HEK293 (cell line): ENCODE results near the gene RAB6A.

Experiments
- CTCF ChIA-PET: fragments of 350-600 bp; formaldehyde crosslinking; extraction: SDS; loops from one replicate; lab custom pipeline; 2021; ENCODE audit warnings: antibody characterized with exemption; lab: Yijun Ruan, JAX
- POLR2A ChIA-PET: fragments of 300-600 bp; formaldehyde crosslinking; extraction: SDS; loops from one replicate; lab custom pipeline; 2020; ENCODE audit warnings: antibody characterized with exemption, inconsistent platforms; lab: Yijun Ruan, JAX
- H3K27ac ChIP-seq: fragments of 200-500 bp; sonication (Bioruptor generic); 2 replicates; pipeline ENCODE4 v1.5.1; 2014; ENCODE audit warnings: low read depth, low read length, control low read depth, inconsistent platforms; ENCODE audit errors: extremely low read depth
- H3K36me3 ChIP-seq, 2 experiments: fragments of 200-500 bp in 1 of 2; sonication (Bioruptor generic) in 1 of 2; 1 replicate in 1 of 2; 2 replicates in 1 of 2; pipeline ENCODE4 v1.5.1; 2014 to 2017; ENCODE audit warnings: inconsistent platforms in 2 of 2, low read length in 2 of 2; ENCODE audit not compliant: control insufficient read depth in 2 of 2, insufficient read depth in 1 of 2
- H3K4me1 ChIP-seq: fragments of 200-500 bp; sonication (Bioruptor generic); 2 replicates; pipeline ENCODE4 v1.5.1; 2014; ENCODE audit warnings: mild to moderate bottlenecking, low read length, inconsistent platforms; ENCODE audit not compliant: control insufficient read depth, insufficient read depth
- H3K4me3 ChIP-seq: 2 replicates; pipeline ENCODE4 v1.5.1; 2011; ENCODE audit warnings: low read depth, mild to moderate bottlenecking, control low read depth, low read length, moderate library complexity
- H3K9me3 ChIP-seq: fragments of 200-500 bp; sonication (Bioruptor generic); 2 replicates; pipeline ENCODE4 v1.5.1; 2014; ENCODE audit warnings: low read depth, low read length, inconsistent platforms; ENCODE audit not compliant: control insufficient read depth, insufficient read depth
- IKZF3 ChIP-seq: fragments of 450-650 bp; IDR thresholded peaks from 2 replicates; pipeline ENCODE4 v1.5.0; 2018; ENCODE audit warnings: missing biosample characterization, mild to moderate bottlenecking, missing genetic modification characterization, moderate library complexity
- MEIS1 ChIP-seq: sonication (generic); formaldehyde crosslinking; IDR thresholded peaks from 2 replicates; pipeline ENCODE4 v1.8.1; 2022; ENCODE audit warnings: missing genetic modification reagents, mild to moderate bottlenecking, borderline replicate concordance
- MYNN ChIP-seq: fragments of 450-650 bp; formaldehyde crosslinking; IDR thresholded peaks from 2 replicates; pipeline ENCODE4 v1.5.1; 2016; ENCODE audit warnings: missing biosample characterization, missing genetic modification characterization, borderline replicate concordance
- WT1 ChIP-seq: fragments of 450-650 bp; formaldehyde crosslinking; IDR thresholded peaks from 2 replicates; pipeline ENCODE4 v1.5.1; 2016; ENCODE audit warnings: missing biosample characterization, missing genetic modification characterization
- ZBTB17 ChIP-seq: fragments of 450-650 bp; formaldehyde crosslinking; IDR thresholded peaks from 2 replicates; pipeline ENCODE4 v1.5.1; 2016; ENCODE audit warnings: missing biosample characterization, missing genetic modification characterization
- ZEB2 ChIP-seq: fragments of 450-650 bp; formaldehyde crosslinking; IDR thresholded peaks from 2 replicates; pipeline ENCODE4 v1.5.1; 2016; ENCODE audit warnings: missing biosample characterization, missing genetic modification characterization
- ZNF214 ChIP-seq: fragments of 450-650 bp; formaldehyde crosslinking; IDR thresholded peaks from 2 replicates; pipeline ENCODE4 v1.5.1; 2017; ENCODE audit warnings: missing biosample characterization, mild to moderate bottlenecking, missing genetic modification characterization, borderline replicate concordance
- ZNF248 ChIP-seq: fragments of 450-650 bp; formaldehyde crosslinking; IDR thresholded peaks from 2 replicates; pipeline ENCODE4 v1.5.1; 2017; ENCODE audit warnings: missing biosample characterization, missing genetic modification characterization
- ZNF335 ChIP-seq: fragments of 450-650 bp; formaldehyde crosslinking; conservative IDR thresholded peaks from 2 replicates; pipeline ENCODE4 v1.5.1; 2016; ENCODE audit warnings: missing biosample characterization, missing genetic modification characterization
- ZNF341 ChIP-seq: fragments of 450-650 bp; formaldehyde crosslinking; IDR thresholded peaks from 2 replicates; pipeline ENCODE4; 2016; ENCODE audit warnings: low read depth, missing biosample characterization, missing genetic modification characterization
- ZNF514 ChIP-seq: fragments of 450-650 bp; formaldehyde crosslinking; IDR thresholded peaks from 2 replicates; pipeline ENCODE4 v1.5.1; 2016; ENCODE audit warnings: missing biosample characterization, missing genetic modification characterization
- ZNF561 ChIP-seq: fragments of 450-650 bp; IDR thresholded peaks from 2 replicates; pipeline ENCODE4 v1.5.1; 2018; ENCODE audit warnings: missing biosample characterization, missing genetic modification characterization, borderline replicate concordance
- ZNF600 ChIP-seq: fragments of 450-650 bp; formaldehyde crosslinking; IDR thresholded peaks from 2 replicates; pipeline ENCODE4 v1.5.1; 2016; ENCODE audit warnings: missing biosample characterization, missing genetic modification characterization
- ZNF610 ChIP-seq: fragments of 450-650 bp; formaldehyde crosslinking; IDR thresholded peaks from 2 replicates; pipeline ENCODE4 v1.5.1; 2016; ENCODE audit warnings: missing biosample characterization, missing genetic modification characterization, borderline replicate concordance
- ZNF623 ChIP-seq: fragments of 450-650 bp; formaldehyde crosslinking; IDR thresholded peaks from 2 replicates; pipeline ENCODE4 v1.5.1; 2016; ENCODE audit warnings: missing biosample characterization, missing genetic modification characterization
- ZNF660 ChIP-seq: fragments of 450-650 bp; IDR thresholded peaks from 2 replicates; pipeline ENCODE4 v1.5.1; 2018; ENCODE audit warnings: missing biosample characterization, mild to moderate bottlenecking, missing genetic modification characterization
- ZNF677 ChIP-seq: fragments of 450-650 bp; IDR thresholded peaks from 2 replicates; pipeline ENCODE4 v1.5.0; 2018; ENCODE audit warnings: missing biosample characterization, mild to moderate bottlenecking, missing genetic modification characterization, moderate library complexity
- ZNF707 ChIP-seq: fragments of 450-650 bp; formaldehyde crosslinking; IDR thresholded peaks from 2 replicates; pipeline ENCODE4 v1.5.1; 2016; ENCODE audit warnings: missing biosample characterization, missing genetic modification characterization
- ZNF747 ChIP-seq: fragments of 450-650 bp; formaldehyde crosslinking; IDR thresholded peaks from 2 replicates; pipeline ENCODE4 v1.5.1; 2016; ENCODE audit warnings: missing biosample characterization, missing genetic modification characterization
- ZNF791 ChIP-seq: fragments of 450-650 bp; formaldehyde crosslinking; IDR thresholded peaks from 2 replicates; pipeline ENCODE4 v1.5.1; 2016; ENCODE audit warnings: missing biosample characterization, missing genetic modification characterization
- ZSCAN30 ChIP-seq: fragments of 450-650 bp; IDR thresholded peaks from 2 replicates; pipeline ENCODE4 v1.5.1; 2018; ENCODE audit warnings: missing biosample characterization, mild to moderate bottlenecking, missing genetic modification characterization, moderate library complexity
- TF ChIP-seq, protein P1 (sequence below): fragments of 450-650 bp; formaldehyde crosslinking; optimal IDR thresholded peaks from 2 replicates; pipeline ENCODE3; 2016; ENCODE audit warnings: missing biosample characterization, mild to moderate bottlenecking, missing genetic modification characterization
- TF ChIP-seq, protein P2 (sequence below): fragments of 450-650 bp; formaldehyde crosslinking; IDR thresholded peaks from 2 replicates; pipeline ENCODE4 v1.5.1; 2016; ENCODE audit warnings: missing biosample characterization, missing genetic modification characterization
- TF ChIP-seq, protein P3 (sequence below): fragments of 450-650 bp; formaldehyde crosslinking; IDR thresholded peaks from 2 replicates; pipeline ENCODE4 v1.5.1; 2016; ENCODE audit warnings: missing biosample characterization, missing genetic modification characterization
- TF ChIP-seq, protein P4 (sequence below): fragments of 450-650 bp; formaldehyde crosslinking; IDR thresholded peaks from 2 replicates; pipeline ENCODE4 v1.5.1; 2016; ENCODE audit warnings: missing biosample characterization, missing genetic modification characterization
- TF ChIP-seq, protein P5 (sequence below): fragments of 450-650 bp; formaldehyde crosslinking; IDR thresholded peaks from 2 replicates; pipeline ENCODE4 v1.5.1; 2016; ENCODE audit warnings: missing biosample characterization, missing genetic modification characterization

The RAB6A gene

DNA sequence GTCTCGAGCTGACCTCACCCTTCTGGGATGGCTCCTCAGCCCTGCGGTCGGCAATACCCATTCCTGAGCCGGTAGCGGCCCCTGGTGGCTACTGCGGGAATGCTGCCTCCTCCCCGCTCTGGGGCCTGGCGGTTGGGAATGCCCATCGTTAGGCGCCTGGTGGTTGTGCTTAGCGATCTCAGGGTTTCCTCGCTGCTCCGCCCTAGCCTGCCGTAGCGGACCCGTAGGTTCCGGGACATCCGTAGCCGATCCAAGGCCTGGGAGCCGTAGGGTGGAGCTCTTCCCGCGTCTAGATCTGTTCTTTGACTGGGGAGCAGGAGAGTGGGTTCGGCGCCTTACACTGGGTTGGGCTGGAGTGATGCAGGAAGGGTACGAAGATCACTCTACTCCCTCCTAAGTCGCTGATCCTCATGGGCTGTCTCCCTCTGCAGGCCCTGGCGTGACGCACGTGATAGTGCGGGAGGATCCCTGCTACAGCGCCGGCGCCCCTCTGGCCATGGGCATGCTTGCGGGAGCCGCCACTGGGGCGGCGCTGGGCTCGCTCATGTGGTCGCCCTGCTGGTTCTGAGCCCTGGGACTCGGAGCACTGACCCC, 99.7 kb downstream of the RAB6A start (continued):
- TF ChIP-seq, protein P1, sequence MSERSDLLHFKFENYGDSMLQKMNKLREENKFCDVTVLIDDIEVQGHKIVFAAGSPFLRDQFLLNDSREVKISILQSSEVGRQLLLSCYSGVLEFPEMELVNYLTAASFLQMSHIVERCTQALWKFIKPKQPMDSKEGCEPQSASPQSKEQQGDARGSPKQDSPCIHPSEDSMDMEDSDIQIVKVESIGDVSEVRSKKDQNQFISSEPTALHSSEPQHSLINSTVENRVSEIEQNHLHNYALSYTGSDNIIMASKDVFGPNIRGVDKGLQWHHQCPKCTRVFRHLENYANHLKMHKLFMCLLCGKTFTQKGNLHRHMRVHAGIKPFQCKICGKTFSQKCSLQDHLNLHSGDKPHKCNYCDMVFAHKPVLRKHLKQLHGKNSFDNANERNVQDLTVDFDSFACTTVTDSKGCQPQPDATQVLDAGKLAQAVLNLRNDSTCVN (tag by site-specific recombination): peak; percentile 10
- TF ChIP-seq, protein P2, sequence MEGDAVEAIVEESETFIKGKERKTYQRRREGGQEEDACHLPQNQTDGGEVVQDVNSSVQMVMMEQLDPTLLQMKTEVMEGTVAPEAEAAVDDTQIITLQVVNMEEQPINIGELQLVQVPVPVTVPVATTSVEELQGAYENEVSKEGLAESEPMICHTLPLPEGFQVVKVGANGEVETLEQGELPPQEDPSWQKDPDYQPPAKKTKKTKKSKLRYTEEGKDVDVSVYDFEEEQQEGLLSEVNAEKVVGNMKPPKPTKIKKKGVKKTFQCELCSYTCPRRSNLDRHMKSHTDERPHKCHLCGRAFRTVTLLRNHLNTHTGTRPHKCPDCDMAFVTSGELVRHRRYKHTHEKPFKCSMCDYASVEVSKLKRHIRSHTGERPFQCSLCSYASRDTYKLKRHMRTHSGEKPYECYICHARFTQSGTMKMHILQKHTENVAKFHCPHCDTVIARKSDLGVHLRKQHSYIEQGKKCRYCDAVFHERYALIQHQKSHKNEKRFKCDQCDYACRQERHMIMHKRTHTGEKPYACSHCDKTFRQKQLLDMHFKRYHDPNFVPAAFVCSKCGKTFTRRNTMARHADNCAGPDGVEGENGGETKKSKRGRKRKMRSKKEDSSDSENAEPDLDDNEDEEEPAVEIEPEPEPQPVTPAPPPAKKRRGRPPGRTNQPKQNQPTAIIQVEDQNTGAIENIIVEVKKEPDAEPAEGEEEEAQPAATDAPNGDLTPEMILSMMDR (tag by site-specific recombination): peak; percentile 91
- TF ChIP-seq ZNF561 (tag by site-specific recombination) (0 out of 2 replicates have a peak, but pooled peaks have one; percentile 33), ZNF747 (tag by site-specific recombination) (no peak), ZNF341 (tag by site-specific recombination) (0 out of 2 replicates have a peak, but pooled peaks have one; percentile 26), ZSCAN30 (tag by site-specific recombination) (peak; percentile 84), ZNF660 (tag by site-specific recombination) (peak; percentile 61; the same call in 1 of the 2 replicates), ZNF335 (tag by site-specific recombination) (peak; percentile 57), ZBTB17 (tag by site-specific recombination) (peak; percentile 70), ZNF600 (tag by site-specific recombination) (peak; percentile 85), WT1 (tag by site-specific recombination) (no peak)
- TF ChIP-seq, protein P3, sequence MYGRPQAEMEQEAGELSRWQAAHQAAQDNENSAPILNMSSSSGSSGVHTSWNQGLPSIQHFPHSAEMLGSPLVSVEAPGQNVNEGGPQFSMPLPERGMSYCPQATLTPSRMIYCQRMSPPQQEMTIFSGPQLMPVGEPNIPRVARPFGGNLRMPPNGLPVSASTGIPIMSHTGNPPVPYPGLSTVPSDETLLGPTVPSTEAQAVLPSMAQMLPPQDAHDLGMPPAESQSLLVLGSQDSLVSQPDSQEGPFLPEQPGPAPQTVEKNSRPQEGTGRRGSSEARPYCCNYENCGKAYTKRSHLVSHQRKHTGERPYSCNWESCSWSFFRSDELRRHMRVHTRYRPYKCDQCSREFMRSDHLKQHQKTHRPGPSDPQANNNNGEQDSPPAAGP (tag by site-specific recombination): 0 out of 2 replicates have a peak, but pooled peaks have one; percentile 46

DNA sequence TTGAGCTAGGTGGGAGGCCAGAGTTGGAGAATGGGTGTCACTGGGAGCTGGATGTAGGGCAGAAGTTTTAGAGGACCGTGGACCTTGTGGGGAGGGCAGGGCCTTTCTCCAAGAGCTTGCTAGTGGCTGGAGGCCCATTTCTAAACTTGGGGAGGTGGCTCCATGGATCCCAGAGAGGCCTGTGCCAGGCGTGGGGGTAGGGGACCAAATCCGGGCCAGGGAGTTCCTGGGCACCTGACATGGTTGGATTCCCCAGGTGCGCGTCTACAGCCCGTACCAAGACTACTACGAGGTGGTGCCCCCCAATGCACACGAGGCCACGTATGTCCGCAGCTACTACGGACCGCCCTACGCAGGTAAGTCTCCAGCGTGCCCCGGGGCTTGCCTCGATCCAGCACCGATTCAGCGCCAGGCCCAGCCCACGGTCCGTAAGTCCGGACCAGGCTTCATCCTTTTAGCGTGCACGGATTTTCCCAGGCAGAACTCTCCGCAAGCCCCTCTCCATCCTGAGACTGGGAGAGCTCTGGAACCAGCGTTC, 100.3 kb downstream of the RAB6A start:
- no peak overlapping the region for H3K27ac ChIP-seq
- CTCF ChIA-PET: interaction anchor here (0.5 to 5.4 kb wide), 52 partner anchors 9 to 381 kb away, joined by 3 to 160 read pairs (median 5); partner anchors contain the start of gene PLEKHB1

DNA sequence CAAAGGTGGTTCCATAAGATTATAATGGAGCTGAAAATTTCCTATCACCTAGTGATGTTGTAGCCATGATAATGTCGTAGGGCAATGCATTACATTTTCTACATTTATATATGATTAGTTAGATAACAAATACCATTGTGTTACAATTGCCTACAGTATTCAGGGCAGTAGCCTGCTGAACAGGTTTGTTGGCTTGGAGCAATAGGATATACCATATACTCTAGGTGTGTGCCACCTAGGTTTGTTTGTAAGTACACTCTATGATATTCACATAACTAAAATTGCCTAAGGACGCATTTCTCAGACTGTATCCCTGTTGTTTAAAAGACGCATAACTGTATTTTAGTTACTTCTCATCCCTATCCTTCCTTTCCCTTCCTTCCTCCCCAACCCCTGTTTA, 100.9 kb downstream of the RAB6A start:
- H3K4me1 ChIP-seq: no peaks in the 10 kb centered on the region
- POLR2A ChIA-PET: interaction anchor here (0.6 to 1.5 kb wide), 2 partner anchors 31 to 34 kb away, joined by 3 to 7 read pairs; no protein-coding TSS in a partner anchor
- CTCF ChIA-PET: interaction anchor here (0.6 to 5.4 kb wide), 30 partner anchors 20 to 369 kb away, joined by 3 to 160 read pairs (median 6); no protein-coding TSS in a partner anchor
- TF ChIP-seq ZNF248 (tag by site-specific recombination): no peak
- TF ChIP-seq ZNF677 (tag by site-specific recombination): no peak
- TF ChIP-seq ZNF610 (tag by site-specific recombination): no peak
- no peak for TF ChIP-seq ZNF623 (tag by site-specific recombination)
- no peak for TF ChIP-seq ZNF791
- TF ChIP-seq MYNN: no peak
- no peak for TF ChIP-seq ZNF707 (tag by site-specific recombination)
- TF ChIP-seq, protein P4, sequence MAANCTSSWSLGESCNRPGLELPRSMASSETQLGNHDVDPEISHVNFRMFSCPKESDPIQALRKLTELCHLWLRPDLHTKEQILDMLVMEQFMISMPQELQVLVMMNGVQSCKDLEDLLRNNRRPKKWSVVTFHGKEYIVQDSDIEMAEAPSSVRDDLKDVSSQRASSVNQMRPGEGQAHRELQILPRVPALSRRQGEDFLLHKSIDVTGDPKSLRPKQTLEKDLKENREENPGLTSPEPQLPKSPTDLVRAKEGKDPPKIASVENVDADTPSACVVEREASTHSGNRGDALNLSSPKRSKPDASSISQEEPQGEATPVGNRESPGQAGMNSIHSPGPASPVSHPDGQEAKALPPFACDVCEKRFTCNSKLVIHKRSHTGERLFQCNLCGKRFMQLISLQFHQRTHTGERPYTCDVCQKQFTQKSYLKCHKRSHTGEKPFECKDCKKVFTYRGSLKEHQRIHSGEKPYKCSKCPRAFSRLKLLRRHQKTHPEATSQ (tag by site-specific recombination): no peak
- TF ChIP-seq MEIS1 (CRISPR knock-in tag): no peak
- no peak for TF ChIP-seq ZEB2 (tag by site-specific recombination)
- TF ChIP-seq ZNF747 (tag by site-specific recombination): no peak
- TF ChIP-seq, protein P5, sequence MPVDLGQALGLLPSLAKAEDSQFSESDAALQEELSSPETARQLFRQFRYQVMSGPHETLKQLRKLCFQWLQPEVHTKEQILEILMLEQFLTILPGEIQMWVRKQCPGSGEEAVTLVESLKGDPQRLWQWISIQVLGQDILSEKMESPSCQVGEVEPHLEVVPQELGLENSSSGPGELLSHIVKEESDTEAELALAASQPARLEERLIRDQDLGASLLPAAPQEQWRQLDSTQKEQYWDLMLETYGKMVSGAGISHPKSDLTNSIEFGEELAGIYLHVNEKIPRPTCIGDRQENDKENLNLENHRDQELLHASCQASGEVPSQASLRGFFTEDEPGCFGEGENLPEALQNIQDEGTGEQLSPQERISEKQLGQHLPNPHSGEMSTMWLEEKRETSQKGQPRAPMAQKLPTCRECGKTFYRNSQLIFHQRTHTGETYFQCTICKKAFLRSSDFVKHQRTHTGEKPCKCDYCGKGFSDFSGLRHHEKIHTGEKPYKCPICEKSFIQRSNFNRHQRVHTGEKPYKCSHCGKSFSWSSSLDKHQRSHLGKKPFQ (tag by site-specific recombination): no peak
- no peak for TF ChIP-seq ZNF514 (tag by site-specific recombination)

More for the DNA sequence above, 100.3 kb downstream of the RAB6A start:
- no peak overlapping the region for H3K4me3 ChIP-seq
- no peaks in the 10 kb centered on the region for H3K36me3 ChIP-seq
- H3K4me1 ChIP-seq: no peaks in the 10 kb centered on the region
- POLR2A ChIA-PET: interaction anchor here (0.6 to 1.5 kb wide), 5 partner anchors 30 to 310 kb away, joined by 3 to 7 read pairs (median 3); no protein-coding TSS in a partner anchor
- H3K9me3 ChIP-seq: no peaks in the 10 kb centered on the region
- TF ChIP-seq IKZF3 (0 out of 2 replicates have a peak, but pooled peaks have one; percentile 38), ZNF214 (tag by site-specific recombination) (no peak)
- TF ChIP-seq, all 188 proteins: peak for 1

More for the DNA sequence above, 100.9 kb downstream of the RAB6A start:
- H3K27ac ChIP-seq: no peak overlapping the region
- no peaks in the 10 kb centered on the region for H3K9me3 ChIP-seq
- no peak overlapping the region for H3K4me3 ChIP-seq
- H3K36me3 ChIP-seq: no peaks in the 10 kb centered on the region
